HT1080 (cell line): Measurements from ENCODE around the gene C5orf47. TPM values are rescaled to one million over a fixed set of nuclear protein-coding genes. Genes with fewer than 3 reads are reported as not detected.

Experiments
- DNase-seq: peaks from one replicate; pipeline ENCODE4 v3.0.0-alpha.2; 2015; ENCODE audit warnings: low read depth
- total RNA-seq: library from RNA; depleted of rRNA; stranded (reverse); fragments of >200 nt; shearing (Covaris generic); gene quantifications from 2 replicates; pipeline ENCODE4 v1.2.3, GENCODE V29; 2014; rRNA removed

C5orf47 gene
- total RNA-seq, 1 experiment from 2014 or later: not detected

GRCh38 chr5:174022384-174023095 is 33.6 kb downstream of the C5orf47 start:
- no peak for DNase-seq

GRCh38 chr5:174030286-174030685 is 41.3 kb downstream of the C5orf47 start:
- no peak for DNase-seq

- DNase-seq: no peak
Observed at GRCh38 chr5:174044466-174045254, 55.7 kb downstream of the C5orf47 start.

GRCh38 chr5:174045470-174046025 is 56.6 kb downstream of the C5orf47 start, which contains the start of gene NSG2:
TSS of gene NSG2 (plus strand) at chr5:174045706. CDS start at chr5:174046756, 1,050 bp downstream.
- peak; percentile 86 for DNase-seq

GRCh38 chr5:174046558-174046957 is 57.6 kb downstream of the C5orf47 start:
- no peak for DNase-seq

DNA sequence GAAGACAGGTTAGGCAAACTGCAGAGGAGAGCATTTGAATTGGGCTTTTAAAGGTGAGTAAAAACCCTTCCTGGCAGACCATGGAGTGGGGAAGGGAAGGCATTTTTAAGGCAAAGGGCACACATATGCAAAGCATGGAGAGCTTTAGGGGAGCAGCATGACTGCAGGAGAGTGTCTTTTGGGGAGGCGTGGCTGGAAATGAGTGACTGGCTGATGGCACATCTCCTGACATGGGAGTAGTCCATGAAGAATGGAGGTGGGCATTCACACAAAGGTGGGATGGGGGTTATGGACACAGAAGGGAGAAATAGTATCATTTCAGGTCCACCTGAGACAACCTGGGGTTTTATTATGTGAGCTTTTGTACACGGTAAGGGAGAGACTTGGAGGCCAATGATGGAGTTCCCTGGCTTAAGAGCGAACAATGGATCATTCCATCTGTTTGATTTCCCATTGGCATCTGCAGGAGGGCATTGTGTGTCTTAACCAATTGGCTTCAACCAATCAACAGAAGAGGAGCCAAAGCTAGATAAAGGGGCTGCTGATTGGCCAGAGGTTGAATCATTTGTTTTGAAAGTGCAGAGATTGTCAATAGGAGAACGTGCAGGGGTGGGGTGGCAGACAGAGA is 58.6 kb downstream of the C5orf47 start:
- no peak for DNase-seq

DNA sequence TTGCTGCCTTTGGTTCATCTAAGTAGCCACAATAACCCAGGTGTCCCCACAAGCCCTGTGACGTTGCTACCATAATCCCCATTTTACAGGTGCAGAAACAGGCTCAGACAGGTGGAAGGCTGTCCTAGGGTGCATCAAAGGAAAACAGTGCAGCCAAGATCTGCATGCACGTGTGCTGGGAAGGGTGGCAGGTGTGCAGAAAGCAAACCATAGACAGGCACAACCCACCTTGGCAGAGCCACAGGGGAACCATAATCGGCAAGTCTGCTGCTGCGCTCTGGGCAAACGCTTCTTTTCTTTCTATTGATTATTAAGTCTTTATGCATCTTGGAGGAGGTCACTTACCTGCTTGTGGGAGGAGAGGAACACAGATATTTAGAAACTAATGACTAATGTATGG is 63.7 kb downstream of the C5orf47 start:
- DNase-seq: no peak

DNA sequence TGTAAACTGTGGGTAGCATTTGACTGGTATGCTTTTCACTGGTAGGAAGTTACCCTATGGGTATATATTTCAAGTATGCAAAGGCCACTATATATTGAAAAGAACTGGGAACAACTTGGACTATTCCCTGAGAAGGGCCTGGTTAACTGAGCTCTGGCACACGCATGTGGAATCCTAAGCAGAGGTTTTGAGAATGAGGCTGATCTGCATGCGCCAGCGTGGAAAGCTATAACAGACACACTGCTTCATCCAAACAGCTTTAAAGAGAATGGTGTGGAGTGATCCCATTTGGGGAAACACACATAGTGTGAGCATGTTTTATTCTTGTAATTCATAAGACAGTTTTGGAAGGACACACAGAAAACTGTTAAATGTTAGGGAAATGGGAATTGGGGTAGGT is 64.9 kb downstream of the C5orf47 start:
- no peak for DNase-seq

Other genes starting within 250 kb of the C5orf47 start
- gene CPEB4, start 100.8 kb upstream of the C5orf47 start, total RNA-seq: 11.1 and 12.8 TPM in 2 replicates
- not detected in 2 replicates for gene NSG2, start 56.5 kb downstream of the C5orf47 start, total RNA-seq